KMS-11 (cell line): ENCODE results near the gene PRICKLE2.

ENCODE experiments used
- H2AFZ ChIP-seq: fragments of 200-600 bp; sonication (generic); 2 replicates; pipeline ENCODE4 v1.6.1; 2016; ENCODE audit warnings: antibody characterized with exemption, mixed run types, low read depth
- H3K27ac ChIP-seq: fragments of 200-600 bp; sonication (generic); 2 replicates; pipeline ENCODE4 v1.6.1; 2016; ENCODE audit warnings: mild to moderate bottlenecking, mixed run types
- H3K27me3 ChIP-seq: fragments of 200-600 bp; sonication (generic); 2 replicates; pipeline ENCODE4 v1.6.1; 2017; ENCODE audit warnings: mild to moderate bottlenecking, low read depth, mixed run types, moderate library complexity; ENCODE audit not compliant: insufficient read depth
- H3K36me3 ChIP-seq: fragments of 200-600 bp; sonication (generic); 2 replicates; pipeline ENCODE4 v1.6.1; 2017; ENCODE audit warnings: mild to moderate bottlenecking, mixed run types; ENCODE audit not compliant: insufficient read depth
- H3K4me1 ChIP-seq: fragments of 200-600 bp; sonication (generic); 2 replicates; pipeline ENCODE4 v1.6.1; 2016; ENCODE audit warnings: mild to moderate bottlenecking, low read depth, mixed run types; ENCODE audit not compliant: poor library complexity, severe bottlenecking
- H3K4me2 ChIP-seq: fragments of 200-600 bp; sonication (generic); 2 replicates; pipeline ENCODE4 v1.7.0; 2016; ENCODE audit warnings: mild to moderate bottlenecking, mixed run types
- H3K4me3 ChIP-seq: fragments of 200-600 bp; sonication (generic); IDR thresholded peaks from 2 replicates; pipeline ENCODE4 v1.6.1; 2017; ENCODE audit warnings: low read depth, low read length, mixed read lengths; ENCODE audit not compliant: insufficient read depth
- H3K79me2 ChIP-seq: fragments of 200-600 bp; sonication (generic); 2 replicates; pipeline ENCODE4 v1.6.1; 2016; ENCODE audit warnings: low read depth, mixed run types; ENCODE audit not compliant: insufficient read depth
- H3K9ac ChIP-seq: fragments of 200-600 bp; sonication (generic); 2 replicates; pipeline ENCODE4 v1.6.1; 2016; ENCODE audit warnings: mild to moderate bottlenecking, mixed run types
- H4K20me1 ChIP-seq: fragments of 200-600 bp; sonication (generic); 2 replicates; pipeline ENCODE4 v1.6.1; 2016; ENCODE audit warnings: mild to moderate bottlenecking, mixed run types; ENCODE audit not compliant: insufficient read depth
- CTCF ChIP-seq: fragments of 200-600 bp; sonication (generic); conservative IDR thresholded peaks from 2 replicates; pipeline ENCODE4 v1.6.1; 2017; ENCODE audit warnings: low read depth, mild to moderate bottlenecking, antibody characterized with exemption, low read length, moderate library complexity, mixed read lengths

The PRICKLE2 gene

GRCh38 chr3:64086479-64087252, 138.6 kb downstream of the PRICKLE2 start:
- no peaks in the 10 kb centered on the region for H4K20me1 ChIP-seq
- H3K36me3 ChIP-seq = no peaks in the 10 kb centered on the region
- no peak overlapping the region for H3K4me2 ChIP-seq
- H3K4me3 ChIP-seq = no peak overlapping the region
- no peak overlapping the region for H2AFZ ChIP-seq
- no peaks in the 10 kb centered on the region for H3K79me2 ChIP-seq
- TF ChIP-seq CTCF = no peak
- no peak overlapping the region for H3K9ac ChIP-seq
- H3K27ac ChIP-seq = no peak overlapping the region
- no peaks in the 10 kb centered on the region for H3K27me3 ChIP-seq
- H3K4me1 ChIP-seq = no peaks in the 10 kb centered on the region

DNA sequence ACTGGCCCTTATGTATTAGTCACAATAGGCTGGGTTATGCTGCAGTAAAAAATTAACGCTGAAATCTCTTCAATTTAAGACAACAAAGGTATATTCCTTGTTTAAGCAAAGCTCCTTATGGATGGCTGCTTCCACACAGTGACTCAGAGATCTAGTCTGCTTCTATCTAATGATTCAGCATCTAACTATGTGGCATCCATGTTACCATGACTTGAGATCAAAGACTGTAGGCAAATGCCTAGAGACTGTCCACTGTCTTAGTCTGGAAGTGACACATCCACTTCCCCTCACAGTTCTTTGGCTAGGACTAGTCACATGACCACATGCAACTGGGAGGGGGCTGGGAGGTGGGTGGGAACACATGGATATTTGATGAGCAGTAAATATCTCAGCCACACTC, 140.6 kb downstream of the PRICKLE2 start:
- H3K4me3 ChIP-seq = no peak overlapping the region
- no peak overlapping the region for H2AFZ ChIP-seq
- no peaks in the 10 kb centered on the region for H3K27me3 ChIP-seq
- TF ChIP-seq CTCF = no peak
- H3K9ac ChIP-seq = no peak overlapping the region
- no peaks in the 10 kb centered on the region for H4K20me1 ChIP-seq
- H3K79me2 ChIP-seq = no peaks in the 10 kb centered on the region
- H3K36me3 ChIP-seq = no peaks in the 10 kb centered on the region
- H3K4me1 ChIP-seq = no peaks in the 10 kb centered on the region
- H3K4me2 ChIP-seq = no peak overlapping the region
- H3K27ac ChIP-seq = no peak overlapping the region

DNA sequence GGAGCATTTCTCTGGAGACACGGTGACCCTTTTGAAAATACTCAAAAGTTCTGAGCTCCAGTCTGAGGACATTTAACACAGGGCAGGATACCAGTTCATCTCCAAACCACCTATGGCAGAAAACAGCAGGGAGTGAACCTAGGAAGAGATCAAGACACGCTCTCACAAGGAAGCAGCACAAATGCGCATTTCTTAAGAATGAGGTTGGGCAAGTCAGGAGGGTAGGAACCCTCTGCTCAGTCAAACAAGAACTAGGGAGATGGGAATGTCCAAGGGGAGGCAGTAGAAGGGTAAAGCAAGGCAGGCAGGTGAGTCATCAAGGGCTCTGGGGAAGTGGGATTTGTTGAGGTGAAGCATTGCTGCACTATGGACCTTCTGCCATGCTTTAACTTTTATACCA, 141.7 kb downstream of the PRICKLE2 start:
- Histone ChIP-seq H3K36me3 (no peaks in the 10 kb centered on the region), H3K9ac (no peak overlapping the region), H3K4me1 (no peaks in the 10 kb centered on the region), H3K4me3 (no peak overlapping the region), H4K20me1 (no peaks in the 10 kb centered on the region), H3K4me2 (no peak overlapping the region), H3K79me2 (no peaks in the 10 kb centered on the region), H3K27ac (no peak overlapping the region), H3K27me3 (no peaks in the 10 kb centered on the region), H2AFZ (no peak overlapping the region)
- no peak for TF ChIP-seq CTCF

GRCh38 chr3:64082961-64083541, 142.2 kb downstream of the PRICKLE2 start:
- Histone ChIP-seq H3K27me3 (no peaks in the 10 kb centered on the region), H3K4me1 (no peaks in the 10 kb centered on the region), H3K4me3 (no peak overlapping the region), H3K79me2 (no peaks in the 10 kb centered on the region), H3K36me3 (no peaks in the 10 kb centered on the region), H2AFZ (no peak overlapping the region), H4K20me1 (no peaks in the 10 kb centered on the region), H3K27ac (no peak overlapping the region), H3K9ac (no peak overlapping the region), H3K4me2 (no peak overlapping the region)
- no peak for TF ChIP-seq CTCF
